ENCODE results near the gene KRTAP10-7. TPM values are rescaled to one million over a fixed set of nuclear protein-coding genes. Genes with fewer than 3 reads are reported as not detected.

The KRTAP10-7 gene
- total RNA-seq, 1 experiment from 2014 or later = not detected

DNA sequence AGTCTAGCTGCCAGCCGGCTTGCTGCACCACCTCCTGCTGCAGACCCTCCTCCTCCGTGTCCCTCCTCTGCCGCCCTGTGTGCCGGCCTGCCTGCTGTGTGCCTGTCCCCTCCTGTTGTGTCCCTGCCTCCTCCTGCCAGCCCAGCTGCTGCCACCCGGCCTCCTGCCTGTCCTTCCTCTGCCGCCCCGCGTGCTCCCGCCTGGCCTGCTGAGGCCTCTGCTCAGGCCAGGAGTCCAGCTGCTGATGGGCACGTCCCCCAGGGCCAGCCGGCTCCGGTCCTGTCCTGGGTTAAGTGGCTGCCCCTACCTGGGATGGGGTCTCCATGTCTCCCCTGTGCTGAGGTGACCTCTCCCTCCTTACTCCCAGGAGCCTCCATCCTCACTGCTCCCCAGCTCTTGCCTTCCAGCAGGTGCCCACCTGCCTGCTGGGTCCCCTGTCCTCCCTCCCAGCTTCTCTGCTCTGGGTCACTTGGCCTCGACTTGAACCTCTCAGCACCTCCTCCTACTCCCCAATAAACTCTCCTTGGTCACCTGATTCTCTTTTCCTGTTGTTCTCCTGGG, 12.4 kb downstream of the KRTAP10-7 start:
- CTCF ChIA-PET = no interaction called here
- no peak overlapping the region for H3K4me3 Mint-ChIP-seq (ENCODE audit: low read depth, unreplicated experiment)
- H3K36me3 Mint-ChIP-seq (ENCODE audit: insufficient read depth, unreplicated experiment) = no peaks in the 10 kb centered on the region
- H3K27me3 Mint-ChIP-seq (ENCODE audit: unreplicated experiment) = peaks cover 41% of the 10 kb centered on the region
- H3K4me1 Mint-ChIP-seq (ENCODE audit: low read depth, unreplicated experiment) = no peaks in the 10 kb centered on the region
- TF ChIP-seq, protein P1, sequence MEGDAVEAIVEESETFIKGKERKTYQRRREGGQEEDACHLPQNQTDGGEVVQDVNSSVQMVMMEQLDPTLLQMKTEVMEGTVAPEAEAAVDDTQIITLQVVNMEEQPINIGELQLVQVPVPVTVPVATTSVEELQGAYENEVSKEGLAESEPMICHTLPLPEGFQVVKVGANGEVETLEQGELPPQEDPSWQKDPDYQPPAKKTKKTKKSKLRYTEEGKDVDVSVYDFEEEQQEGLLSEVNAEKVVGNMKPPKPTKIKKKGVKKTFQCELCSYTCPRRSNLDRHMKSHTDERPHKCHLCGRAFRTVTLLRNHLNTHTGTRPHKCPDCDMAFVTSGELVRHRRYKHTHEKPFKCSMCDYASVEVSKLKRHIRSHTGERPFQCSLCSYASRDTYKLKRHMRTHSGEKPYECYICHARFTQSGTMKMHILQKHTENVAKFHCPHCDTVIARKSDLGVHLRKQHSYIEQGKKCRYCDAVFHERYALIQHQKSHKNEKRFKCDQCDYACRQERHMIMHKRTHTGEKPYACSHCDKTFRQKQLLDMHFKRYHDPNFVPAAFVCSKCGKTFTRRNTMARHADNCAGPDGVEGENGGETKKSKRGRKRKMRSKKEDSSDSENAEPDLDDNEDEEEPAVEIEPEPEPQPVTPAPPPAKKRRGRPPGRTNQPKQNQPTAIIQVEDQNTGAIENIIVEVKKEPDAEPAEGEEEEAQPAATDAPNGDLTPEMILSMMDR (IDR thresholded peaks at IDR 0.05; ENCODE audit: unreplicated experiment) = no peak
- intact Hi-C loops (cut with micrococcal nuclease; ENCODE audit: unreplicated experiment) = no loop called here
- no TSS peak for BruUV-seq (replicated peaks)
- no peak overlapping the region for H3K27ac Mint-ChIP-seq (ENCODE audit: unreplicated experiment)
- peaks cover 10% of the 10 kb centered on the region for H3K9me3 Mint-ChIP-seq (ENCODE audit: low read depth, unreplicated experiment)
- no peak for DNase-seq

DNA sequence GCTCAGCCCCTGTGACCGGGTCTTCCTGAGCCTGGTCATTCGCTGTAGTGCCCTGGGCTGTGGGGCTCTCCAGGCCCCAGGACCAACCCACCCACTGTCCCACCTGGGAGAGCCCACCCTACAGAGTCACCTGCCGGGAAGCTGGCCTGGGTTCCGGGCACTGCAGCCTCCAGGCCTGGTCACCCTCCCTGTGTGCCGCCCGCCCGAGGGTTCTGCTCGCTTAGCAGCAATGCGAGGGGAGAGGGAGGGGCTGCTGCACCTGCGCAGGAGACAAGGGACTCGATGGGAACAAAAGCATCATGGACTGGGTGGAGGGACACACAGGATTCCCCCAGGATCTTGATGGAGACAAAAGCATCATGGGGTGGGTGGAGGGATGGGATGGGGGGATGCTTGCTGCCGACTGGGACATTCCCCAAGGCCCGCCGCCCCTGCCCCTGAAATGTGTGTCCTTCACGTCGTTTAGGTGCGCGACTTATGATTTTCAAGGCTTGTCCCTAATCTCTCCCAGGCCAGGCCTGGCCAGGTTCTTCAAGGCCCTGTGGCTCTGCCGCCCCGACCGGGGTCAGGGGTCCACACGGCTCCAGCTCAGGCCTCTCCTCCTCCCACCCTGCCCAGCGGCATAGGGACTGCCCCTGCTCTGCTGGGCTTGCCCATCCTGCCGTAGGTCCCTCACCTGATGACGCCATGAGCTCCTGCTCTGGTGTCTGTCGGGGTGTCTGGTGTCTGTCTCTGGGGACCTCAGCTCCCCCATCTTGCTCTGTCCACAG, 13.2 kb downstream of the KRTAP10-7 start:
- no peak overlapping the region for H3K27ac Mint-ChIP-seq (ENCODE audit: unreplicated experiment)
- peaks cover 10% of the 10 kb centered on the region for H3K9me3 Mint-ChIP-seq (ENCODE audit: low read depth, unreplicated experiment)
- BruUV-seq (replicated peaks) = no TSS peak
- H3K36me3 Mint-ChIP-seq (ENCODE audit: insufficient read depth, unreplicated experiment) = no peaks in the 10 kb centered on the region
- no peak for DNase-seq
- CTCF ChIA-PET = no interaction called here
- intact Hi-C loops (cut with micrococcal nuclease; ENCODE audit: unreplicated experiment) = no loop called here
- no peaks in the 10 kb centered on the region for H3K4me1 Mint-ChIP-seq (ENCODE audit: low read depth, unreplicated experiment)
- H3K4me3 Mint-ChIP-seq (ENCODE audit: low read depth, unreplicated experiment) = no peak overlapping the region
- TF ChIP-seq, protein P1 (IDR thresholded peaks at IDR 0.05; ENCODE audit: unreplicated experiment) = no peak
- H3K27me3 Mint-ChIP-seq (ENCODE audit: unreplicated experiment) = peaks cover 45% of the 10 kb centered on the region

DNA sequence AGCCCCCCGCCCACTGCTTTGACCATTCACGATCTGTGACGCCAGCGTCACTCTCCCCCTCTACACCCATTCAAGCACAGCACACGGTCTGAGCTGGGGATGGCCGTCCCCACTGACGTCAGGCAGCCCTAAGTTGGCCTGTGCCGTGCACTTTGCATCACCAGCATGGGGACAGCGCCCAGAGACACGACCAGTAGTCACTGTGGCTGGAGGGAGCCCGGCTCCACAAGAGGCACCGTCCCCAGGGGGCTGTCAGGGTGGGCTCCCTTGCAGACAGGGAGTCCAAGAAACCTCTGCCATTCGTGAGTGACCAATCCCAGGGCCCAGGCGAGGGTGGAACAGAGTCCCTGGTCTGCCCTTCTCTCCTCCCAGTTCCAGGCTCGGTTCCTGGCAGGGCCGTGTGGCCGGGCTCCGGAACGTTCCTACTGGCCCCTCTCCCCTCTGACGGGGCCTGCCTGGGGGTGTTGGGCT, 13.8 kb downstream of the KRTAP10-7 start:
- intact Hi-C loops (cut with micrococcal nuclease; ENCODE audit: unreplicated experiment) = no loop called here
- CTCF ChIA-PET = no interaction called here
- Mint-ChIP-seq H3K27ac (ENCODE audit: unreplicated experiment) (no peak overlapping the region), H3K36me3 (ENCODE audit: insufficient read depth, unreplicated experiment) (no peaks in the 10 kb centered on the region), H3K9me3 (ENCODE audit: low read depth, unreplicated experiment) (peaks cover 9% of the 10 kb centered on the region), H3K27me3 (ENCODE audit: unreplicated experiment) (peaks cover 51% of the 10 kb centered on the region), H3K4me1 (ENCODE audit: low read depth, unreplicated experiment) (no peaks in the 10 kb centered on the region), H3K4me3 (ENCODE audit: low read depth, unreplicated experiment) (no peak overlapping the region)
- BruUV-seq (replicated peaks) = no TSS peak
- TF ChIP-seq, protein P1 (IDR thresholded peaks at IDR 0.05; ENCODE audit: unreplicated experiment) = no peak
- DNase-seq = no peak

DNA sequence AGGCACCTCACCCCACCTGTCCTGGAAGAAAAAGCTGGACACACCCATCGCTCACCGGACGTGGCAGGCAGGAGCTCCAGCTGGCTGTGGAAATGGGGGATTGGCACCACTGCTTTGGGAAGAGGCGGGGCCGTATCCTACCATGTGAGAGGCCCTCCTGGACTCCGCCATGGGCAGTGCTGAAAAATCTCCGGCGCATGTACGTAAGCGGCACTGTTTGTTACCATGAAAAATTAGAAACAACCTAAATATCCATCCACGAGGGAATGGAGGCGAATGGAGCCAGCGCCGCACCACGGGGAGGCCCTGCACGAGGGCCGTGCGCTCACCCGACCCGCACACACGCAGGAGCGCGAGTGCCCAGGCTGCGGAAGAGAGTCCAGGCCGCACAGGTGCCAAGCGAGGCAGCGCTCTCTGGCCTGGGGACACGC, 14.6 kb downstream of the KRTAP10-7 start:
- intact Hi-C loops (cut with micrococcal nuclease; ENCODE audit: unreplicated experiment) = no loop called here
- no peaks in the 10 kb centered on the region for H3K4me1 Mint-ChIP-seq (ENCODE audit: low read depth, unreplicated experiment)
- peaks cover 4% of the 10 kb centered on the region for H3K36me3 Mint-ChIP-seq (ENCODE audit: insufficient read depth, unreplicated experiment)
- no peak for DNase-seq
- CTCF ChIA-PET = no interaction called here
- H3K27me3 Mint-ChIP-seq (ENCODE audit: unreplicated experiment) = peaks cover 59% of the 10 kb centered on the region
- BruUV-seq (replicated peaks) = no TSS peak
- no peak overlapping the region for H3K4me3 Mint-ChIP-seq (ENCODE audit: low read depth, unreplicated experiment)
- TF ChIP-seq, protein P1 (IDR thresholded peaks at IDR 0.05; ENCODE audit: unreplicated experiment) = no peak
- no peak overlapping the region for H3K27ac Mint-ChIP-seq (ENCODE audit: unreplicated experiment)
- peaks cover 12% of the 10 kb centered on the region for H3K9me3 Mint-ChIP-seq (ENCODE audit: low read depth, unreplicated experiment)
